OCI-LY7 (cell line): Measurements from ENCODE around the gene RPH3AL. TPM values are rescaled to one million over a fixed set of nuclear protein-coding genes. Genes with fewer than 3 reads are reported as not detected.

Source experiments
- BruUV-seq: library from RNA; stranded (reverse); fragments of 400-500 nt; replicated peaks from 2 replicates; lab custom pipeline; 2021; lab: Mats Ljungman, UMichigan
- CTCF ChIA-PET: fragments of 300-600 bp; sonication (Branson Sonifier 250); formaldehyde crosslinking; loops from one replicate; lab custom pipeline; 2022; ENCODE audit warnings: antibody characterized with exemption; ENCODE audit not compliant: unreplicated experiment; lab: Charles Lee
- POLR2A ChIA-PET: fragments of 300-600 bp; sonication (Branson Sonifier 250); formaldehyde crosslinking; loops from one replicate; lab custom pipeline; 2022; ENCODE audit warnings: antibody characterized with exemption; lab: Charles Lee
- DNase-seq: peaks from one replicate; pipeline ENCODE4 v3.0.0-alpha.2; 2015; ENCODE audit warnings: low spot score
- H2AFZ ChIP-seq: fragments of 200-600 bp; sonication (generic), shearing (Covaris generic); 2 replicates; pipeline ENCODE4 v1.6.1; 2014; ENCODE audit warnings: mild to moderate bottlenecking, antibody characterized with exemption, low read length, moderate library complexity
- H3K27ac ChIP-seq: fragments of 200-600 bp; sonication (generic); 2 replicates; pipeline ENCODE4 v1.5.1; 2014; ENCODE audit warnings: mixed run types, low read depth, mild to moderate bottlenecking, moderate library complexity, low read length, inconsistent platforms; ENCODE audit not compliant: poor library complexity, severe bottlenecking
- H3K36me3 ChIP-seq: fragments of 200-600 bp; sonication (generic); 2 replicates; pipeline ENCODE4 v1.6.1; 2014; ENCODE audit warnings: mild to moderate bottlenecking, antibody characterized with exemption, low read length, moderate library complexity, mixed read lengths; ENCODE audit not compliant: insufficient read depth
- H3K4me1 ChIP-seq: fragments of 200-600 bp; sonication (generic); 2 replicates; pipeline ENCODE4 v1.5.1; 2014; ENCODE audit warnings: mild to moderate bottlenecking, low read length; ENCODE audit not compliant: insufficient read depth, poor library complexity, severe bottlenecking
- H3K4me2 ChIP-seq: fragments of 200-600 bp; sonication (generic); 2 replicates; pipeline ENCODE4 v1.6.1; 2014; ENCODE audit warnings: mild to moderate bottlenecking, low read length
- H3K4me3 ChIP-seq: fragments of 200-600 bp; sonication (generic); 2 replicates; pipeline ENCODE4 v1.5.1; 2014; ENCODE audit warnings: mild to moderate bottlenecking, low read depth, low read length; ENCODE audit not compliant: poor library complexity, severe bottlenecking
- H3K79me2 ChIP-seq: fragments of 200-600 bp; sonication (generic); 2 replicates; pipeline ENCODE4 v1.6.1; 2016; ENCODE audit warnings: low read depth, mild to moderate bottlenecking, low read length, moderate library complexity, mixed read lengths; ENCODE audit not compliant: insufficient read depth
- H3K9me2 ChIP-seq: fragments of 200-600 bp; sonication (generic); 2 replicates; pipeline ENCODE4 v1.6.1; 2016; ENCODE audit warnings: mild to moderate bottlenecking, low read length, mixed read lengths; ENCODE audit not compliant: insufficient read depth
- H3K9me3 ChIP-seq: fragments of 200-600 bp; sonication (generic); 2 replicates; pipeline ENCODE4 v1.6.1; 2014; ENCODE audit warnings: mild to moderate bottlenecking, mixed run types, low read length, mixed read lengths
- H4K20me1 ChIP-seq: fragments of 200-600 bp; sonication (generic); 2 replicates; pipeline ENCODE4 v1.6.1; 2014; ENCODE audit warnings: mild to moderate bottlenecking, antibody characterized with exemption, low read length, moderate library complexity, mixed read lengths; ENCODE audit not compliant: insufficient read depth
- CTCF ChIP-seq: fragments of 200-600 bp; sonication (generic); conservative IDR thresholded peaks from 2 replicates; pipeline ENCODE4 v1.5.1; 2014; ENCODE audit warnings: mild to moderate bottlenecking, antibody characterized with exemption, low read length, moderate library complexity, mixed read lengths
- EZH2phosphoT487 ChIP-seq: fragments of 200-600 bp; sonication (generic); IDR thresholded peaks from 2 replicates; pipeline ENCODE4 v1.6.1; 2018; ENCODE audit warnings: low read depth, borderline replicate concordance, mild to moderate bottlenecking, mixed run types, antibody characterized with exemption, low read length, moderate library complexity, mixed read lengths
- intact Hi-C: fragments of 100-400 bp; cut with micrococcal nuclease; formaldehyde crosslinking; loops from one replicate; pipeline ENCODE4 v1.10.0; 2022; ENCODE audit not compliant: unreplicated experiment
- total RNA-seq, 2 experiments: library from RNA; depleted of rRNA in 1 of 2; stranded (reverse); fragments of >200 nt in 1 of 2; shearing (Covaris generic) in 1 of 2; gene quantifications; 2 replicates each; pipeline ENCODE4 v1.2.3, GENCODE V29; 2014 to 2022

The RPH3AL gene
- total RNA-seq, 2 experiments from 2014 or later, result 1.0 to 2.2 TPM

DNA sequence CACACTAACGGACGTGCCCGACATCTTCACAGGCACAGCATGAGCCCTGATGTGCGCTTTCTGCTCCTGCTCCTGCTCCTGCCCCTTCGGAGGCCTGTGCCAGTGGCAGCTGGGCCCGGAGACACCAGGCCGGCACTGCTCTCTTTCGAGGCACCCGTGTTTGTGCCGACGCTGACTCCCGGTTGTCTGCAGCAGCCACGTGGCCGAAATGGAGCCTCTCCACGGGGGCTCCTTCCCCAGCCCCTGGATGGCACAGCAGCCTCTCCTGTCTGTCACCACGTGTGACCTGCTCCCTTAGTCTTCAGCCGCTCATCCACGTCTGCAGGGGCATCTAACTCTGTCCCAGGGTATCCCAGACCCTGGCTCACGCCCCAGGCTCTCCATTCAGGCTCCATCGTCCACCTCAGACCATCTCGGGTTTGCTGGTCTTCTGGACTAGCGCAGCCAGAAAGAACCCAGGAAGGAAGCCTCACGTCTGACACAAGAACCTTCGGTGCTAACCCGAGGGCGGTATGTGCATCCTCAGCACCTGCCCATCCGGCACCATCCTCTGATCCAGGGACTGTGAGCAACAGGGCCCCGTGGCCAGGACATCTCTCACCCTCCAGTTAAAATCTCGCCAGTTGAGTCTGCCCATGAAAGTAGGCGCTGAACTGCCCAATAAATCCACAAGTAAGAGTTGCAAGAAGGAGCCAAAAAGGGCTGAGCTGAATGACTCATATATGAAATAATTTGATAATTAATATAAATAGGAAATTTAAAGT, 4.2 kb upstream of the RPH3AL start:
- intact Hi-C loops, result no loop called here

GRCh38 chr17:354651-355556, 2.3 kb upstream of the RPH3AL start:
- BruUV-seq, result no TSS peak
- TF ChIP-seq EZH2phosphoT487 (no peak), CTCF (no peak)
- Histone ChIP-seq H3K79me2 (no peaks in the 10 kb centered on the region), H4K20me1 (no peaks in the 10 kb centered on the region), H3K36me3 (no peaks in the 10 kb centered on the region), H2AFZ (no peak overlapping the region), H3K9me3 (peaks cover 11% of the 10 kb centered on the region), H3K9me2 (no peaks in the 10 kb centered on the region), H3K4me2 (no peak overlapping the region), H3K27ac (no peak overlapping the region), H3K4me3 (no peak overlapping the region), H3K4me1 (no peaks in the 10 kb centered on the region)
- ChIA-PET CTCF (no interaction called here), POLR2A (no interaction called here)
- no peak for DNase-seq
- intact Hi-C loops, result no loop called here

More for the DNA sequence above, 4.2 kb upstream of the RPH3AL start:
- Histone ChIP-seq H3K36me3 (no peaks in the 10 kb centered on the region), H3K79me2 (no peaks in the 10 kb centered on the region), H3K4me3 (no peak overlapping the region), H3K9me2 (no peaks in the 10 kb centered on the region), H4K20me1 (no peaks in the 10 kb centered on the region), H3K4me1 (no peaks in the 10 kb centered on the region), H3K9me3 (peaks cover 11% of the 10 kb centered on the region), H3K27ac (no peak overlapping the region), H2AFZ (no peak overlapping the region), H3K4me2 (no peak overlapping the region)
- no TSS peak for BruUV-seq
- ChIA-PET CTCF (interaction anchor here (0.6 kb wide), 1 partner anchor 32 kb away, joined by 3 read pairs; no protein-coding TSS in a partner anchor), POLR2A (no interaction called here)
- TF ChIP-seq CTCF (no peak), EZH2phosphoT487 (no peak)
- DNase-seq, result no peak
